HG03575 (cell line): ENCODE measurements around the gene NKAIN2.
"Not testable (repeated sequence)": the region's sequence is repeated elsewhere in the genome, so short reads cannot be mapped to it uniquely, and the experiment has no call there.

Experiments
- ATAC-seq: cut with Tn5 transposase; IDR thresholded peaks from one replicate; pipeline ENCODE4 v1.9.1; 2021; ENCODE audit not compliant: unreplicated experiment, insufficient number of reproducible peaks, low FRiP score; ENCODE audit errors: extremely low read depth

NKAIN2 gene

DNA sequence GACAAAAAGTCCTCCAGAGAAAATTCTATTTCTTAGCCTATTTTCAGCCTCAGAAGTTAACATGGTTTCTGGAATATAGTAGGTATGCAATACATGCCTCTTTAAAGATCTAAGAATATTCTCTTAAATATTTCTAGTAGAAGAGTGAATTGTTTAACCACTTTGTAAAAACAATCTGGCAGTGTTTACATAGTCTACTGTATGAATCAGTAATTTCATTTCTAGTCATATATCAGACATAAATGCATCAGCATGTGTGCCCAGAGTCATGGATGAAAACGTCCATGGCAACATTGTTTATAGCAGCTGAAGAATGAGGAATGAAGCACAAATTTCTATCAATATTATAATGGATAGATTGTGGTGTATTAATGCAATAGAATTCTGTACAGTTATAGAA is 124.9 kb downstream of the NKAIN2 start:
- ATAC-seq: no peak

DNA sequence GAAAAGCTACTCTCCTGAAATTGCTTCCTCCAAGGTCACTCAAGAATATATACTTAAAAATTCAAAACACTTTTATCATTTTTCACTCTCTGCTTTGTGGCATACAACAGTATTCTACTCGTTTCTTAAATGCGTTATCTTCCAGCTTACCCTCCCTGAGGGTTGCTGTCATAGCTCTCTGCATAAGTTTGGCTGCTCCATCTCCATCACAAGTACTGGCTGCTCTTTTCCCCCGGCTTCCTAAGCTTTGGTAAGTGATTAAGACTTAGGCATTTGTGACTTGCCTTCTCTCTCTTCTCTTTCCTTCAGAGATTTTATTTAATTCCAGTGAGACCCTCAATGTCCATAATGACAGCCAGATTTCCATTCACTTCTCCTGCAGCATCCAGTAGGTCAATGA is 128.3 kb downstream of the NKAIN2 start:
- ATAC-seq: no peak

DNA sequence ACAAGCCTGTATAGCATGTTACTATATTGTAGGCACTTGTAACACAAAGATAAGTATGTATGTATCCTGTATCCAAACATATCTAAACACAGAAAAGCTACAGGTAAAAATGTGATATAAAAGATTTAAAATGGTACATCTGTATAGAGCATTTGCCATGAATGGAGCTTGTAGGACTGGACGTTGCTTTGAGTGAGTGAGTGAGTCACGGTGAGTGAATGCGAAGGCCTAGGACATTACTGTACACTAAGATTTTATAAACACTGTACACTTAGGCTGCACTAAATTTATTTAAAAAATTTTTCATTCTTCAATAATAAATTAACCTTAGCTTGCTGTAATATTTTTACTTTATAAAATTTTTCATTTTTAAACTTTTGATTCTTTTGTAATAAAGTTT is 136.9 kb downstream of the NKAIN2 start:
- no peak for ATAC-seq

DNA sequence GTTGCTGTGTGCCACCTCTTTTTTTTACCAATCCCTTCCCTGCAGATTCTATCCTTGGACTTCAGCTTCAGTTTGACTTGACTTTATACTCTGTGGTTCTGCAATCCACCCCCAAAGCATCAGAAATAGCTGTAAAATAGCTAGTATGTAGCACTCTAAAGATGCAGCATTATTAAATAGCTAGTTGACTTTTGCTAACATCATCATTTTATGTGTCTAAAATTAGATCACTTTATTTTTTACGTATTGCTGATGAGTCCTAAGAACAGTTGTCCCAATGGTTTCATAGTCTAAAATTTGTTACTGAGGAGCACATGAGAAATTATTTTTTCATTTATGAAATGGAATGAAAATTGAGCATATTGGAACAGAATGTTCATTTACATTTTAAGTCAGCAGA is 138.2 kb downstream of the NKAIN2 start:
- no peak for ATAC-seq

GRCh38 chr6:123945386-123945785 is 141.7 kb downstream of the NKAIN2 start:
- ATAC-seq: no peak

DNA sequence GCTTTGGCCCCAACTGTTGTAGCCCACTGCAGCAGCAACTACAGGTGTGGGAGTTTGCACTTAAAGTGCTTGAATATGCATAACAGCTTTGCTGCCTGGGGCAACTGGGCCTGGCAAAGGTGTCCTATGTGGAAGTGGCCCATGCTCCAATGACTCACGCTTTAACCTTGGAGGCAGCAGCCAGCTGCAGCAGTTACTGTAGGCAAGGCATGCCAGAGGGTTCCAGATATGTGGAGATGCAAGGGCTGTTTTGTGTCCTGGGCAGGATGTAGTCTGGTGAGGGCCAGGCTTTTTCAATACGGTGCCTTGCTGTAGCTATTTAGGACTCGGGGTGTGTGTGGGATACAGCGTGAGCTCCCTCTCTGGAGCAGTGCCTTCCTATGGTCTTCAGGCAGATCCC is 150.3 kb downstream of the NKAIN2 start:
- no peak for ATAC-seq

DNA sequence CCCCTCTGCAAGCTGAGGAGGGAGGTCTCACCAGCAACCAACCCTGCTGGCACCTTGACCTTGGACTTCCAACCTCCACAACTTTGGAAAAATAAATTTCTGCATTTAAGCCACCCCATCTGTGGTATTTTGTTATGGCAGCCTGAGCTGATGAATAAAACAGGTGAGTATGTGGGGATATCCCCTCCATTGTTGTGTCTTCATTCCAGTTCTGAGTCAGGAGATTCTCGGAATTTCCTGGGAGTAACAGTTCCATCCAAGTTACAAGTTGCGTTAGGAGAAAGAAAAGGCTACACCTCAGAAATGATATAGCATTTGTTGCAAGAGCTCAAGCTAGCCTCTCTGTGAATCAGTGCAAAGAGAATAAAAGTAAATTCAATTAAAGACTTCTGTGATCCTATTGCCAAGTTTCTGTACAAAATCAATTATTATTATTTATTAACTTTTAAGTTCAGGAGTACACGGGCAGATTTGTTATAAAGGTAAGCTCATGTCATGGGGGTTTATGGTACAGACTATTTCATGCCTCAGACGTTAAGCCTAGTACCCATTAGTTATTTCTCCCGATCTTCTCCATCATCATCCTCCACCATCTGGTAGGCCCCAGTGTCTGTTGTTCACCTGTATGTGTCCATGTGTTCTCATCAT is 153.0 kb downstream of the NKAIN2 start:
- no peak for ATAC-seq

DNA sequence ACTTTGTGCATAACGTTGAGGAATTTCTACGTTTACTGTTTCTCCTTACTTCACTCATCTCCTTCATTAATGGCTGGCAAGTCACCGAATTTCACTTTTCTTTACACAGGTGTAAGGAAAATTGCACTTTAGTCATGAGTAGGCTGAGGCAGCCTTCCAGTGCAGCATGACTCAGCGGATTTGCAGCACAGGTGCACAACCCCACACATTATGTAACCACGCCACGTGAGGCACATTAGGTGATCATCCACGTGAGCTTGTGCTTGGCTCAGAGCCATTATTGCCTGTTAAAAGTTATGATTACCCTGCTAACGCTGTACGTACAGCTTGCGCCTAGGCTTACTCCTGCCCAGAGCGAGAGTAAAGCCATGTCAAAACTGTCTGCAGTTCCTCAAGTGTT is 158.8 kb downstream of the NKAIN2 start:
- no peak for ATAC-seq

DNA sequence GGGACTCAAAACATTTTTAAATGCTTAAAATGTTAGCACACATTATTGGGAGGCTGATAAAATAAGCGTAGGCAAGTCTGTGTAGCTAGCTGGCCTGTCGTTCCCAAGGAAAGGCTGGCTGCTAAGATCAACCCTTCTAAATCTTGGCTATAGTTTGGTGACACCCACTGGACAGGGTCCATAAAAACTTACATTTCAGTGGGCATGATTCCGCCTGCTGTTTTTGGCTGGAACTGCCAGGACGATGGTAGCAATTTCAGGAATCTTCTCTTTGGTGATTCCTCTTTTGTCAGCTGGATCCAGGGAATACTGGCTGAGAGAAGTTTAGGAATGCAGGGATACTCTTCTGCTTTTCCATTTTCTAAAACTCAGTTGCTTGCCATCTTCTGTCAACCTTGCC is 162.2 kb downstream of the NKAIN2 start:
- no peak for ATAC-seq

- ATAC-seq: no peak
Measured at GRCh38 chr6:123966618-123967017, 163.0 kb downstream of the NKAIN2 start.

DNA sequence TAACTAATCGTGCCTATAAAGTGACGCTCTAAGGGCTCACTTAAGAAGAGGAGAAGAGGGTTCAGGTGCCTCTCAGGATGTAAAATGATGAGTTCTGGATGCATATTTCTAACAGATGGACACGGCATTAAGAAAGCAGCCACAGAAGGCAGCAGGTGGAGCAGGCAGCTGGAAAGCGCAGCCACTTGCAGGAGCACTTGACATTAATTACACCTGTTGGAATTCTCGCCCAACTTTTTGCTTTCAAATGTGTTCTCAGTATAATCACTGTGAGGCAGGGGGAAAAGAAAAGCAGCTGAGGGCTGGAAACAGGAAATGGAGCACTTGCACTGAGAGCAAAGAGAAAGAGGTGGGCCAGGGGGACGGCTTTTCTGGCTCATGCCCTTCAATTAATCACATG is 164.2 kb downstream of the NKAIN2 start:
- ATAC-seq: no peak

DNA sequence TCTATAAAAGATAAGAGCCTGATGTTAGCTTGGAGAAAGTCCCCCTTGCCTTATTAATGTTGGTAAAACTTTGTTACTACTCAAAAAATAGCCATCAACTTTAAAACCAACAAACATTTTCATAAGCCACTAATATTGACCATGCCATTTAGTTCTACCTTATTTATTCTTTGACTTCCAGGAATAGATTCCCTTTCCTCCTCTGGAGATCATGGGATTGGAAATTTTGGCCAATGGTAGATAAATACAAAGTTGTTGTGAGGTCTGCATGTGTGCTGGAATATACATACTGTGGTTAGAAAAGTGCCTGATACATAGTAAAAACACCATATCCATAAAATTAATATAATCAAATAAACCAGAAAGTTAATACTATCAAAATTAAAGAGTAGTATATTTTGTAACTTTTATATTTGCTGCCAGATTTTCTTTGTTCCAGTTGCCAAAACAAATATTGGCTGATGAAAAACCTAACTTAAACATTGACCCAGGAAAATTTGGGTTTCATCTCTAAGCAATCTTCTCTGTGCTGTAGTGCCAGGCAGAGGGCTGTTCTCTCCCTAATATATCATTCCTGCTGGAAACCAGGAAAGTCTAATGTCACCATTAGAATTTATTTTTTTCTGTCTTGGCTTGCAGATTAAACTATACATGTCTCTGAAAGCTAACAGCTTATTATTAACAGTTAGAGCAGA is 169.1 kb downstream of the NKAIN2 start:
- no peak for ATAC-seq

GRCh38 chr6:123980311-123980710 is 176.6 kb downstream of the NKAIN2 start:
- no peak for ATAC-seq

DNA sequence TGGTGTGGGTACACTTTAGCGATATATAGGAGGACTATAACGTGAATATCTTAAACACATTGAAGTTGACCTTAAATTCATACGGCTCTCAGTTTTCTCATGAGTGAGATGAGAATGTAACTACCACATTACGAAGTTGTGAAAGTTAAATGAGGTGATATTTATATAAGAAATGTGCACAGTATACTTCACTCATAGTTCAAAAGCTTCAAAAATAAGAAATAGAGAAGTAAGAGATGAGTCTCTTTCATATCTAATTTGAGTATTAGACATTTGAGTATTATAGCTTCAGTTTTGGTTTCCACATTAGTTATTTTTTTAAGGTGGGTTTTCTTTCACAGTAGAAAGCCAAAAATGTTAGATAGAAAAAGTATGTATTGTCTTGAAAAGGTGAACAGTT is 183.3 kb downstream of the NKAIN2 start:
- ATAC-seq: no peak

GRCh38 chr6:123989918-123990317 is 186.3 kb downstream of the NKAIN2 start:
- ATAC-seq: not testable (repeated sequence)

GRCh38 chr6:123990376-123990775 is 186.7 kb downstream of the NKAIN2 start:
- no peak for ATAC-seq

DNA sequence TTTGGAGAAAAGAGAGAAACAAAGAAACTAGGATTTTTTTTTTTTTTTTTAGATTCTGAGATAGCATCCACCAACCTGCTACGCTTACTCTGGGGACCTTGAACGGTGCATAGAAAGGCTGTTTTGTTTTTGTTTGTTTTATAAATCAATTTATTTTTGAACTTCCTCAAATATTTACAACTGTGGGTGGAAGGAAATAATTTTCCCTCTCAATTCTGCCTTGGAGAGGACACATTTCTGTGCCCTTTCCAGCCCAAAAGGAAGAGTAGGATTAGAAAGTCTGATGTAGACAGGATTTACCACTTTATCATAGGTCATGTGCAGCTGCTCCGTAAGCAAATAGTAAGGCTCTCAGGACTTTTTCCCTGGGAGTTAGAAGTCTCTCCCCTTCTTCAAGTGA is 190.5 kb downstream of the NKAIN2 start:
- ATAC-seq: no peak

GRCh38 chr6:123994891-123995635 is 191.4 kb downstream of the NKAIN2 start:
- ATAC-seq: no peak

DNA sequence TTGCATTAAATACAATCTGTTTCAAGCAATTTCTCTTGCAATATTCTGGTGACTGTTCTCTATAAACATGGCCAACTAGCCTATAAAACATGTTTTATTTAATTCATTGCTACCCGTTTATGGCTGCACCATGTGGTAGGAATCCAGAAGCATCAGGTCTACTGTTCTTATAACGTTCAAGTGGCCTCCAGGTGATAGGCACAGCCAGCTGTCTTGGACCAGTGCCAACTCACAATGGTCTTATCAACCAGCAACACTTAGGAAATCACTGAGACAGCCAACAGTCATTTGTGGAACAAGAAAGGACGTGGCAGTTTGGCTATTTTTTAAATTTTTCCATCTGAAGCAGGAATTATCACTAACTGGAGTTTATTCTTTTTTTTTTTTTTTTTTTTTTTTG is 193.6 kb downstream of the NKAIN2 start:
- no peak for ATAC-seq

DNA sequence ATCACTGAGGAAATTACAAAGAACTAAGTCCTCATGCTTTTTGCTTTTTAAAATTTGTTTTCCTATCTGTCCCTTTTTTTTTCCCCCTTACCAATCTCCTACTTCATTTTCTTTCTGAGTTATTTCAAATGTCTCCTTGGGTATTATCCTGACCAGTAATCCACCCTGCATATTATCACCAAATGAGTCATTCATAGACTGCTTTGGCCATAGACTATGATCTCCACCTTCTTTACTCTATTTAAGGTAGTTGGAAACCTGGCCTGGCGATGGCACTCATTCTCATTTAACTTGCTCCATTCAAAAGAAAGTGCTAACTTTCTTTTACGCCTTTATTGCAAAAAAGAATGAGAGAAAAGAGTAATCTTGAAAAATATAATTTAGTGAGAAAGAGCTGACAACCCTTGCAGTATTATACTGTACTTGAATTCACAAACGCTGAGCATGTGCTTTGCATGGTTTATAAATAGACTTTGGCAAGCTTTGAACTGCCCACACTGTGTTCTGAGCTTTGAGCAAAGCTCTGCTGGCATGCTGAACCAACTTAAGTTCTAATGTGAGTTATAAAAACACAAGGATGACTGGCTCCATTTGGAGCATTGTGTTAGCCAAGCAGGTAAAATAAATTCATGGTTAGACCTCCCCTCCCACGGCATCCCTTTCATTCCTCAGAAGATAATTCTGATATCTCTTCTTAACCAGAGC is 198.9 kb downstream of the NKAIN2 start:
- no peak for ATAC-seq
